ENCODE data around the gene NMNAT3.

- TF ChIP-seq CTCF (IDR thresholded peaks at IDR 0.05 in 4 of 5, conservative IDR thresholded peaks at IDR 0.05 in 1 of 5): no peak
- no peak for TF ChIP-seq POLR2A (IDR thresholded peaks at IDR 0.05)
These were observed 7.6 kb downstream of the NMNAT3 start for GRCh38 chr3:139670196-139670595.
